ENCODE results near the gene CCP110.
A peak's percentile ranks its signal among the peaks of the same experiment; 100 is the strongest.

DNA sequence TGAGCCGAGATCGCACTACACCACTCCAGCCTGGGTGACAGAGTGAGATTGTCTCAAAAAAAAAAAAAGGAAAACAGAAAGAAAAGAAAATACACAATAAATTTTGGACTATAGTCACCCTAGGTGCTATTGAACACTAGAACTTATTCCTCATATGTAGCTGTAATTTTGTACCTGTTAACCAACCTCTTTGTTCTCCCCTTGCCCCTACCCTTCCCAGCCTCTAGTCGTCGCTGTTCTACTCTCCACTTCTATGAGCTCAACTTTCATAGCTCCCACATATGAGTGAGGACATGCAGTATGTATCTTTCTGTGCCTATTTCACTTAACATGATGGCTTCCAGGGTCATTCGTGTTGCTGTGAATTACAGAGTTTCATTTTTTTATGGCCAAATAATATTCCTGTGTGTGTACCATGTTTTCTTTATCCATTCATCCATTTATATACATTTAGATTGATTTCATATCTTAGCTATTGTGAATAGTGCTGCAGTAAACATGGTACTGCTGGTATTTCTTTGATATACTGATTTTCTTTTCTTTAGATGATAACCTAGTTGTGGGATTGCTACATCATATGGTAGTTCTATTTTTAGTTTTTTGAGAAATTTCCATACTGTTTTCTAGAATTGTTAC lies 60.0 kb downstream of the CCP110 start:
- TF ChIP-seq, protein P1, sequence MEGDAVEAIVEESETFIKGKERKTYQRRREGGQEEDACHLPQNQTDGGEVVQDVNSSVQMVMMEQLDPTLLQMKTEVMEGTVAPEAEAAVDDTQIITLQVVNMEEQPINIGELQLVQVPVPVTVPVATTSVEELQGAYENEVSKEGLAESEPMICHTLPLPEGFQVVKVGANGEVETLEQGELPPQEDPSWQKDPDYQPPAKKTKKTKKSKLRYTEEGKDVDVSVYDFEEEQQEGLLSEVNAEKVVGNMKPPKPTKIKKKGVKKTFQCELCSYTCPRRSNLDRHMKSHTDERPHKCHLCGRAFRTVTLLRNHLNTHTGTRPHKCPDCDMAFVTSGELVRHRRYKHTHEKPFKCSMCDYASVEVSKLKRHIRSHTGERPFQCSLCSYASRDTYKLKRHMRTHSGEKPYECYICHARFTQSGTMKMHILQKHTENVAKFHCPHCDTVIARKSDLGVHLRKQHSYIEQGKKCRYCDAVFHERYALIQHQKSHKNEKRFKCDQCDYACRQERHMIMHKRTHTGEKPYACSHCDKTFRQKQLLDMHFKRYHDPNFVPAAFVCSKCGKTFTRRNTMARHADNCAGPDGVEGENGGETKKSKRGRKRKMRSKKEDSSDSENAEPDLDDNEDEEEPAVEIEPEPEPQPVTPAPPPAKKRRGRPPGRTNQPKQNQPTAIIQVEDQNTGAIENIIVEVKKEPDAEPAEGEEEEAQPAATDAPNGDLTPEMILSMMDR (IDR thresholded peaks at IDR 0.05; ENCODE audit: low read length), result peak; percentile 90
- no peak for TF ChIP-seq EZH2 (IDR thresholded peaks at IDR 0.05; ENCODE audit: borderline replicate concordance, low read length)
